ENCODE measurements around the gene CDYL2.

- TF ChIP-seq ZC3H10 (CRISPR knock-in tag; IDR thresholded peaks at IDR 0.05) (no peak), ZNF70 (CRISPR knock-in tag; IDR thresholded peaks at IDR 0.05) (no peak), PATZ1 (CRISPR knock-in tag; IDR thresholded peaks at IDR 0.05; ENCODE audit: borderline replicate concordance) (no peak), TOX (CRISPR knock-in tag; IDR thresholded peaks at IDR 0.05; ENCODE audit: borderline replicate concordance) (no peak), PPARA (CRISPR knock-in tag; IDR thresholded peaks at IDR 0.05; ENCODE audit: borderline replicate concordance) (no peak), TSHZ2 (CRISPR knock-in tag; IDR thresholded peaks at IDR 0.05) (no peak), RARB (CRISPR knock-in tag; IDR thresholded peaks at IDR 0.05) (no peak), ISL1 (CRISPR knock-in tag; IDR thresholded peaks at IDR 0.05) (no peak), ZNF565 (CRISPR knock-in tag; conservative IDR thresholded peaks at IDR 0.05; ENCODE audit: low read depth) (no peak), CREB5 (CRISPR knock-in tag; IDR thresholded peaks at IDR 0.05; ENCODE audit: low read depth) (no peak), ARNTL (CRISPR knock-in tag; IDR thresholded peaks at IDR 0.05; ENCODE audit: borderline replicate concordance, low read depth) (no peak), ZNF8 (CRISPR knock-in tag; IDR thresholded peaks at IDR 0.05) (no peak), CSRNP3 (CRISPR knock-in tag; IDR thresholded peaks at IDR 0.05) (no peak)
These were observed 13.6 kb downstream of the CDYL2 start for GRCh38 chr16:80790751-80791150.

Data from SK-N-SH treated with all-trans-retinoic acid at 6 μM for 48 hours (cell line).